ENCODE measurements around the gene BPIFB2.
"Not testable (repeated sequence)": the region's sequence is repeated elsewhere in the genome, so short reads cannot be mapped to it uniquely, and the experiment has no call there.

The BPIFB2 gene

GRCh38 chr20:33007376-33008335 is at the start of gene BPIFB2:
Gene BPIFB2, plus strand, starts transcription at chr20:33007704. Its CDS starts 871 bp downstream, at chr20:33008575.
- DNase-seq: no peak

GRCh38 chr20:32958574-32958973 is 48.9 kb upstream of the BPIFB2 start:
- DNase-seq: no peak

- DNase-seq: no peak
Observed at GRCh38 chr20:32959351-32960221, 47.9 kb upstream of the BPIFB2 start.

GRCh38 chr20:32960222-32960518 is 47.3 kb upstream of the BPIFB2 start:
- DNase-seq: no peak

GRCh38 chr20:32960849-32961731 is 46.4 kb upstream of the BPIFB2 start:
- DNase-seq: no peak

- DNase-seq: no peak
Observed at GRCh38 chr20:32962053-32962452, 45.5 kb upstream of the BPIFB2 start.

- DNase-seq: not testable (repeated sequence)
Observed at GRCh38 chr20:32962646-32963045, 44.9 kb upstream of the BPIFB2 start.

- no peak for DNase-seq
Observed at GRCh38 chr20:32963176-32963575, 44.3 kb upstream of the BPIFB2 start.

- DNase-seq: no peak
Observed at GRCh38 chr20:32964575-32964974, 42.9 kb upstream of the BPIFB2 start.

- DNase-seq: no peak
Observed at GRCh38 chr20:32965115-32965514, 42.4 kb upstream of the BPIFB2 start.

- DNase-seq: no peak
Observed at GRCh38 chr20:32965581-32966373, 41.7 kb upstream of the BPIFB2 start.

GRCh38 chr20:32966382-32966781 is 41.1 kb upstream of the BPIFB2 start:
- no peak for DNase-seq

- DNase-seq: no peak
Observed at GRCh38 chr20:32966881-32967781, 40.4 kb upstream of the BPIFB2 start.

GRCh38 chr20:32967961-32968457 is 39.5 kb upstream of the BPIFB2 start:
- DNase-seq: no peak

GRCh38 chr20:32968478-32969241 is 38.8 kb upstream of the BPIFB2 start:
- DNase-seq: no peak

- DNase-seq: no peak
Observed at GRCh38 chr20:32969356-32970114, 38.0 kb upstream of the BPIFB2 start.

GRCh38 chr20:32970115-32970972 is 37.2 kb upstream of the BPIFB2 start:
- DNase-seq: no peak

- DNase-seq: no peak
Observed at GRCh38 chr20:32970973-32971300, 36.6 kb upstream of the BPIFB2 start.

Data from NCI-H510A (cell line).